ENCODE results near the gene HS2ST1. TPM values are rescaled to one million over a fixed set of nuclear protein-coding genes. Genes with fewer than 3 reads are reported as not detected.

Gene HS2ST1
- total RNA-seq, 1 donor from 2014 or later = 19.0 TPM

GRCh38 chr1:87143413-87144135, 229.1 kb downstream of the HS2ST1 start:
- H3K27me3 ChIP-seq (ENCODE audit: low read depth) = no peaks in the 10 kb centered on the region
- no peaks in the 10 kb centered on the region for H3K9me3 ChIP-seq
- TF ChIP-seq CTCF (IDR thresholded peaks at IDR 0.05) = no peak
- ATAC-seq = no peak
- H3K27ac ChIP-seq = no peak overlapping the region
- peaks cover 4% of the 10 kb centered on the region for H3K4me1 ChIP-seq
- intact Hi-C loops (cut with DNase I) = no loop called here
- H3K36me3 ChIP-seq = no peaks in the 10 kb centered on the region
- DNase-seq = no peak
- no peak overlapping the region for H3K4me3 ChIP-seq

- no peak for TF ChIP-seq CTCF (IDR thresholded peaks at IDR 0.05)
- H3K27me3 ChIP-seq (ENCODE audit: low read depth) = no peaks in the 10 kb centered on the region
These were observed 230.0 kb downstream of the HS2ST1 start for GRCh38 chr1:87144316-87144895.

GRCh38 chr1:87144981-87145380, 230.5 kb downstream of the HS2ST1 start:
- Histone ChIP-seq H3K4me1 (peaks cover 17% of the 10 kb centered on the region), H3K36me3 (no peaks in the 10 kb centered on the region), H3K27ac (no peak overlapping the region), H3K4me3 (no peak overlapping the region), H3K9me3 (no peaks in the 10 kb centered on the region), H3K27me3 (ENCODE audit: low read depth) (no peaks in the 10 kb centered on the region)
- intact Hi-C loops (cut with DNase I) = no loop called here
- ATAC-seq = no peak
- DNase-seq = no peak
- TF ChIP-seq CTCF (IDR thresholded peaks at IDR 0.05) = no peak

More at GRCh38 chr1:87144316-87144895, 230.0 kb downstream of the HS2ST1 start:
- no peak overlapping the region for H3K4me3 ChIP-seq
- ATAC-seq = no peak
- H3K9me3 ChIP-seq = no peaks in the 10 kb centered on the region
- peaks cover 12% of the 10 kb centered on the region for H3K4me1 ChIP-seq
- no peak for DNase-seq
- H3K36me3 ChIP-seq = no peaks in the 10 kb centered on the region
- H3K27ac ChIP-seq = no peak overlapping the region
- intact Hi-C loops (cut with DNase I) = no loop called here

- Histone ChIP-seq H3K27me3 (ENCODE audit: low read depth) (no peaks in the 10 kb centered on the region), H3K27ac (no peak overlapping the region), H3K4me3 (no peak overlapping the region), H3K4me1 (peaks cover 26% of the 10 kb centered on the region), H3K9me3 (no peaks in the 10 kb centered on the region), H3K36me3 (no peaks in the 10 kb centered on the region)
- ATAC-seq = no peak
- no peak for DNase-seq
- TF ChIP-seq CTCF (IDR thresholded peaks at IDR 0.05) = no peak
- intact Hi-C loops (cut with DNase I) = no loop called here
These were observed 232.1 kb downstream of the HS2ST1 start for GRCh38 chr1:87146538-87146937.

GRCh38 chr1:87146986-87147385, 232.6 kb downstream of the HS2ST1 start:
- no peaks in the 10 kb centered on the region for H3K27me3 ChIP-seq (ENCODE audit: low read depth)
- H3K4me3 ChIP-seq = no peak overlapping the region
- H3K4me1 ChIP-seq = peaks cover 29% of the 10 kb centered on the region
- DNase-seq (no peak), ATAC-seq (no peak)
- intact Hi-C loops (cut with DNase I) = no loop called here
- no peak overlapping the region for H3K27ac ChIP-seq
- no peaks in the 10 kb centered on the region for H3K9me3 ChIP-seq
- H3K36me3 ChIP-seq = no peaks in the 10 kb centered on the region
- no peak for TF ChIP-seq CTCF (IDR thresholded peaks at IDR 0.05)
